Measurements from ENCODE around the gene ARHGAP33. TPM values are rescaled to one million over a fixed set of nuclear protein-coding genes. Genes with fewer than 3 reads are reported as not detected.
A peak's percentile ranks its signal among the peaks of the same experiment; 100 is the strongest.

The ARHGAP33 gene
- total RNA-seq, 4 donors from 2014 or later = 20.6 to 42.7 (median 31.7) TPM

DNA sequence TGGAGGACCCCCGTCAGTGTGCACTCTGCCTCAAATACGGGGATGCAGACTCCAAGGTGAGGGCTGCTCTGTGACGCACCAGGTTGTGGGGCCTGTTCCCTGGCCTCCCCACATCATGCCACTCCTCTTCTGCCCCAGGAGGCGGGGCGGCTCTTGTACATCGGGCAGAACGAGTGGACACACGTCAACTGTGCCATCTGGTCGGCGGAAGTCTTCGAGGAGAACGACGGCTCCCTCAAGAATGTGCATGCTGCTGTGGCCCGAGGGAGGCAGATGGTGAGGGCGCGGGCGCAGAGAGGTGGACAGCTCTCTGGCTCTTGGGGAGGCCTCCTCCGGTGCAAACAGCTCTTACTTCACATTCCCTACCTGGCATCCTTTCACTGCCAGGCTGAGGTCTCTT, 46.3 kb upstream of the ARHGAP33 start:
- no peak for DNase-seq (ENCODE audit: low spot score in 2 of 2)
- H3K27ac ChIP-seq = no peak overlapping the region
- peaks cover 99% of the 10 kb centered on the region for H3K36me3 ChIP-seq
- TF ChIP-seq, protein P1, sequence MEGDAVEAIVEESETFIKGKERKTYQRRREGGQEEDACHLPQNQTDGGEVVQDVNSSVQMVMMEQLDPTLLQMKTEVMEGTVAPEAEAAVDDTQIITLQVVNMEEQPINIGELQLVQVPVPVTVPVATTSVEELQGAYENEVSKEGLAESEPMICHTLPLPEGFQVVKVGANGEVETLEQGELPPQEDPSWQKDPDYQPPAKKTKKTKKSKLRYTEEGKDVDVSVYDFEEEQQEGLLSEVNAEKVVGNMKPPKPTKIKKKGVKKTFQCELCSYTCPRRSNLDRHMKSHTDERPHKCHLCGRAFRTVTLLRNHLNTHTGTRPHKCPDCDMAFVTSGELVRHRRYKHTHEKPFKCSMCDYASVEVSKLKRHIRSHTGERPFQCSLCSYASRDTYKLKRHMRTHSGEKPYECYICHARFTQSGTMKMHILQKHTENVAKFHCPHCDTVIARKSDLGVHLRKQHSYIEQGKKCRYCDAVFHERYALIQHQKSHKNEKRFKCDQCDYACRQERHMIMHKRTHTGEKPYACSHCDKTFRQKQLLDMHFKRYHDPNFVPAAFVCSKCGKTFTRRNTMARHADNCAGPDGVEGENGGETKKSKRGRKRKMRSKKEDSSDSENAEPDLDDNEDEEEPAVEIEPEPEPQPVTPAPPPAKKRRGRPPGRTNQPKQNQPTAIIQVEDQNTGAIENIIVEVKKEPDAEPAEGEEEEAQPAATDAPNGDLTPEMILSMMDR (IDR thresholded peaks at IDR 0.05) = no peak
- no peak for TF ChIP-seq EP300 (IDR thresholded peaks at IDR 0.05)
- no peak for TF ChIP-seq POLR2A (IDR thresholded peaks at IDR 0.05)
- no peak for TF ChIP-seq POLR2AphosphoS5 (IDR thresholded peaks at IDR 0.05)
- H3K4me3 ChIP-seq = no peak overlapping the region
- H3K9me3 ChIP-seq = no peaks in the 10 kb centered on the region
- peaks cover 15% of the 10 kb centered on the region for H3K4me1 ChIP-seq
- WGBS = 95% methylated on average over 6 of the region's 18 CpGs
- no peaks in the 10 kb centered on the region for H3K27me3 ChIP-seq

DNA sequence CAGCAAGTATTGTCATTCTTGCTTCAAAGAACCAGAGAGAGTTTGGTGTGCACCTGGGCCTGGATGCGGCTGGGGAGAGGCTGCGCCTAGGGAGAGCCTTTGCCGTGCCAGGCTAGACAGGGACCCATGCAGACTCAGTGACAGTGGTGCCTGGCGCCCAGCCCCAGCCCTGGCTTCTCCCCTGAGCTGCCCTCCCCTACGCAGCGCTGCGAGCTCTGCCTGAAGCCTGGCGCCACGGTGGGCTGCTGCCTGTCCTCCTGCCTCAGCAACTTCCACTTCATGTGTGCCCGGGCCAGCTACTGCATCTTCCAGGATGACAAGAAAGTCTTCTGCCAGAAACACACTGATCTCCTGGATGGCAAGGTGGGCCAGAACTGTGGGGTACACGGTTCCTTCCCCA, 45.6 kb upstream of the ARHGAP33 start:
- H3K9me3 ChIP-seq = no peaks in the 10 kb centered on the region
- no peak overlapping the region for H3K27ac ChIP-seq
- peaks cover 99% of the 10 kb centered on the region for H3K36me3 ChIP-seq
- DNase-seq (ENCODE audit: low spot score in 2 of 2) = no peak
- WGBS = 86% methylated on average over 11 of the region's 11 CpGs
- TF ChIP-seq POLR2AphosphoS5 (IDR thresholded peaks at IDR 0.05) = no peak
- TF ChIP-seq POLR2A (IDR thresholded peaks at IDR 0.05) = no peak
- TF ChIP-seq EP300 (IDR thresholded peaks at IDR 0.05) = no peak
- TF ChIP-seq, protein P1 (IDR thresholded peaks at IDR 0.05) = no peak
- H3K4me3 ChIP-seq = no peak overlapping the region
- H3K4me1 ChIP-seq = peaks cover 15% of the 10 kb centered on the region
- H3K27me3 ChIP-seq = no peaks in the 10 kb centered on the region

DNA sequence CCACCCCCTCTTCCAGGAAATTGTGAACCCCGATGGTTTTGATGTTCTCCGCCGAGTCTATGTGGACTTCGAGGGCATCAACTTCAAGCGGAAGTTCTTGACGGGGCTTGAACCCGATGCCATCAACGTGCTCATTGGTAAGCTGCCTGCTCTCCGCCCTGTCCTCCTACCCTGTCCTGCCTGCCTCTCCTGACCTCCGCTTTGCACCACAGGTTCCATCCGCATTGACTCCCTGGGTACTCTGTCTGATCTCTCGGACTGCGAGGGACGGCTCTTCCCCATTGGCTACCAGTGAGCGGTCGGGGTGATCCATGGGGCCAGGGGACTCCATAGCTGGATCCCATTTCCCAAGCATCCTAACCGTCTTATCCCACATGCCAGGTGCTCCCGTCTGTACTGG, 45.0 kb upstream of the ARHGAP33 start:
- no peak overlapping the region for H3K4me3 ChIP-seq
- DNase-seq (ENCODE audit: low spot score in 2 of 2) = no peak
- H3K4me1 ChIP-seq = peaks cover 15% of the 10 kb centered on the region
- H3K27ac ChIP-seq = no peak overlapping the region
- TF ChIP-seq POLR2AphosphoS5 (IDR thresholded peaks at IDR 0.05) (no peak), POLR2A (IDR thresholded peaks at IDR 0.05) (no peak), EP300 (IDR thresholded peaks at IDR 0.05) (no peak)
- TF ChIP-seq, protein P1 (IDR thresholded peaks at IDR 0.05) = no peak
- H3K9me3 ChIP-seq = no peaks in the 10 kb centered on the region
- peaks cover 99% of the 10 kb centered on the region for H3K36me3 ChIP-seq
- WGBS = 91% methylated on average over 18 of the region's 18 CpGs
- H3K27me3 ChIP-seq = no peaks in the 10 kb centered on the region

DNA sequence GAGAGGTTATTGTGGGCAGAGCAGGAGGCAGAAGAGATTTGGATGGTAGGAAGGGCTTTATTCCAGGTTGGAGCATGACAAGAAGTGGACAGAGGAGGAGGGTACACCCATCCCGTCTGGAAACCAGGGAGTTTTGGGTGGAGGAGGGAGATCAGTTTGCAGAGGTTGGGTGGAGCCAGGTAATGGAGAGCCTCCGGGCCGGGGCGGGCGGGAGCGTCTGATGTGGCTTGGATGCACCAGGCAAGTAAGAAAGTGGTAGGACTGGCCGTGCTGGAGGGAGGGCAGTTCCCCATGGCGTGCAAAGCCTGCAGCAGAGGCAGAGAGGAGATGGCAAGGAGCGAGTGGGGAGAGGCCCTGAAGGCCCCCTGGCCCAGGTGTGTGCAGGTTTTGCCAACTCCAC, 44.0 kb upstream of the ARHGAP33 start:
- Histone ChIP-seq H3K4me1 (peaks cover 15% of the 10 kb centered on the region), H3K27me3 (no peaks in the 10 kb centered on the region), H3K36me3 (peaks cover 93% of the 10 kb centered on the region), H3K27ac (peak overlapping the region; percentile 43), H3K9me3 (no peaks in the 10 kb centered on the region), H3K4me3 (no peak overlapping the region)
- WGBS = 46% methylated on average over 9 of the region's 9 CpGs
- DNase-seq (ENCODE audit: low spot score in 2 of 2) = no peak
- TF ChIP-seq POLR2AphosphoS5 (IDR thresholded peaks at IDR 0.05) = no peak

DNA sequence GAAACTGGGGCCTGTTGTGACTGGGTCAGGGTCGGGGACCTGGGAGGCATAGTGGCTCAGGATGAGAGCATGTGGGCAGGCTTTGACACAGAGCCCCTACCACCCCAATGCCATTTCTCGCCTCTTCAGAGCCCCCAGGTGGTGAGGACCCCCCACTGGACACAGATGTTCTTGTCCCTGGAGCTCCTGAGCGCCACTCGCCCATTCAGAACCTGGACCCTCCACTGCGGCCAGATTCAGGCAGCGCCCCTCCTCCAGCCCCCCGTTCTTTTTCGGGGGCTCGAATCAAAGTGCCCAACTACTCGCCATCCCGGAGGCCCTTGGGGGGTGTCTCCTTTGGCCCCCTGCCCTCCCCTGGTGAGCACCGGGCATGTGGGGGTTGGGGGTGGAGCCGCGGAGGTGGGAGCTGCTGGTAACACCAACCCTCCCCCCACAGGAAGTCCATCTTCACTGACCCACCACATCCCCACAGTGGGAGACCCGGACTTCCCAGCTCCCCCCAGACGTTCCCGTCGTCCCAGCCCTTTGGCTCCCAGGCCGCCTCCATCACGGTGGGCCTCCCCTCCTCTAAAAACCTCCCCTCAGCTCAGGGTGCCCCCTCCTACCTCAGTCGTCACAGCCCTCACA, 43.5 kb upstream of the ARHGAP33 start:
- H3K36me3 ChIP-seq = peaks cover 93% of the 10 kb centered on the region
- H3K27me3 ChIP-seq = no peaks in the 10 kb centered on the region
- 86% methylated on average over 20 of the region's 21 CpGs for WGBS

More for the DNA sequence above, 43.5 kb upstream of the ARHGAP33 start:
- Histone ChIP-seq H3K9me3 (no peaks in the 10 kb centered on the region), H3K4me3 (no peak overlapping the region), H3K27ac (no peak overlapping the region), H3K4me1 (peaks cover 15% of the 10 kb centered on the region)
- no peak for DNase-seq (ENCODE audit: low spot score in 2 of 2)
- TF ChIP-seq POLR2A (IDR thresholded peaks at IDR 0.05) = no peak
- no peak for TF ChIP-seq POLR2AphosphoS5 (IDR thresholded peaks at IDR 0.05)
- TF ChIP-seq, protein P1 (IDR thresholded peaks at IDR 0.05) = no peak
- no peak for TF ChIP-seq EP300 (IDR thresholded peaks at IDR 0.05)

Measured in suprapubic skin (tissue), 4 donors.